GM10266 (cell line): ENCODE results near the gene KPNA1.

Experiments
- DNase-seq: peaks from one replicate; pipeline ENCODE4 v3.0.0; 2012; ENCODE audit errors: extremely low spot score
- CTCF ChIP-seq: IDR thresholded peaks from 2 replicates; pipeline ENCODE4 v1.5.1; 2012; ENCODE audit warnings: mild to moderate bottlenecking, low read depth; ENCODE audit not compliant: control insufficient read depth, insufficient read depth; ENCODE audit errors: missing control alignments

KPNA1 gene

DNA sequence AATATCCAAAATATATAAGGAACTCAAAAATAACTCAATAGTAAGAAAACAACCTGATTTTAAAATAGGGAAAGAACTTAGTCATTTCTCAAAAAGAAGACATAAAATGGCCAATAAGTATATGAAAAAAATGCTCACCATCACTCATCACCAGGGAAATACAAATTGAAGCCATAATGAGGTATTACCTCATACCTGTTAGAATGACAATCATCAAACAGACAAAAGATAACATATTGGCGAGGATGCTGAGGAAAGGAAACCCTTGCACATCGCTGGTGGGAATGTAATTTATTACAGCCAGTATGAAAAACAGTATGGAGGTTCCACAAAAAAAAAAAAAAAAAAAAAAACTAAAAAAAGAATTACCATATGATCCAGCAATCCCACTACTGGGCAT is 38.2 kb downstream of the KPNA1 start:
- no peak for TF ChIP-seq CTCF
- DNase-seq: no peak

DNA sequence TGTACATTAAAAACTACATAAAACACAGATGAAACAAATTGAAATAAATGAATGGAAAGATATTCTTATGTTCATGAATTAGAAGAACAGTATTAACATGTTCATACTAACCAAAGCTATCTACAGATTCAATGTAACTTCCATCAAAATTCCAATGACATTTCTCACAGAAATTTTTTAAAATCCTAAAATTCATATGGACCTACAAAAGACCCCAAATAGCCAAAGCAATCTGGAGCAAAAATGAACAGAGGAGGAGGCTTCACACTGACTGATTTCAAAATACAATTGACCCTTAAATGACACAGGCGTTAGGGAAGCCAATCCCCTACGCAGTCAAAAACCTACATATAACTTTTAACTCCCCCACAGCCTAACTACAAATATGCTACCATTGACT is 39.4 kb downstream of the KPNA1 start:
- TF ChIP-seq CTCF: no peak
- DNase-seq: no peak

GRCh38 chr3:122469659-122470058 is 45.1 kb downstream of the KPNA1 start:
- TF ChIP-seq CTCF: no peak
- no peak for DNase-seq

DNA sequence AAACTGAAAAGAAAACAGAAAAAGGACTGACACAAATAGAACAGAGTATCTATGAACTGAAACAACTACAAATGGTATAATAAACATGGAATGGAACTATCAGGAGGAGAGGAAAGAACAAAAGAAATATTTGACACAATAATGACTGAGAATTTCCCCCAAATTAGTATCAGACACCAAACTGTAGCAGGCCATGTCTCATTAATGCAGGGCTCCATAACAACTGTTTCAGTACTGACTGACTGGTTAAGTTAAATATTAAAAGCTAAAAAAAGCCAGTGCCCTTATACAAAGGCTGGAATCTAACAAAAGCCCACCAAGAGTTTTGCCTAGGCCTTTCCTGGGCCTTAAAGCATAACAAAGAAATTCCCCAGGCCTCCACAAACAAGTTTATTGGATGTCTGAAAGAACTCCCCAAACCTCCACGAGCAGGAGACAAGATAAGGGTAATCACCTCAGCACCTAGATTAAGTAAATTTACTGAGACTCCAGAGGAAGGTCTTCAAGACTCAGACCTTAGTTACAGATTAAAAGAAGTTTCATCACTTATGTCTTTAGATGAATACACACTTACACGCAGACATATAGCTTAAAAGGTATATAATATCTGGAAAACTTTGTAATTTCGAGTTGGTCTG is 45.7 kb downstream of the KPNA1 start:
- TF ChIP-seq CTCF: no peak
- DNase-seq: no peak

- no peak for TF ChIP-seq CTCF
- no peak for DNase-seq
Measured at GRCh38 chr3:122466701-122467240, 48.0 kb downstream of the KPNA1 start.

DNA sequence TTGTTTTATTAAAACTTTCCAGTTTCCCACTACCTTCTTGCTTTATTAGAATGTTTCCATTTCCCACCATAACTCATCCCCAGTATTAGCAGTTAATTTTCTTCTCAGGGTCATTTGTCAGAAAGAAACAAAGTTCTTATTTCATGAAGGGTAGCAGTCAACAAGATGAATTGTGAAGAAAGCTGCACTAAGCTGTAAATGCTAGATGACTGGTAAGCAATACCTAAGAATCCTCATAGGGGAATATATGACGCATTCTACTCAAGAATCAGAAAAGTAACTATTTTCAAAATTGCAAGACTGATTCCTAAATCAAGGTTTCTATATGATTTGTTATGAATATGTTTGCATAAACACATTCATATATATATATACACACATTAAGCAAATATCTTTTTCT is 50.1 kb downstream of the KPNA1 start:
- DNase-seq: no peak
- TF ChIP-seq CTCF: no peak

DNA sequence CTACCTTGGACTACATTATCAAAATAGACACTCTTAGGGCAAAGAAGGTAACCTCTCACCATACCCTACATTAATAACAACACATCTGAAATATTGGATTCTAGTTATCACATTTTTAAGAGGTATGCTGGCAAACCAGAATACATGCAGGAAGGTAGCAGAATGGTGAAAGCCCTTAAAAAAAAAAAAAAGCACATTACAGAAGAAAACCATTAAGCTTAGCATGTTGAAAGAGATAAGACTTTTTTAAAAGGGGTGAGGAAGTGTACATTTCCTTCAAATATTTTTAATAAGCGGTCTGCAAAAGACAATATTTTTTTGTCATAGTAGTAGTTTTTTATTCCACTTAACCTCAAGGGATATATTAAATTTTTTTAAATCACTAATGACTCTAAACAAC is 52.3 kb downstream of the KPNA1 start:
- DNase-seq: no peak
- no peak for TF ChIP-seq CTCF
